ENCODE data around the gene TTC3.
"Not testable (repeated sequence)": the region's sequence is repeated elsewhere in the genome, so short reads cannot be mapped to it uniquely, and the experiment has no call there.

Gene TTC3

GRCh38 chr21:37199057-37199924 lies 126.2 kb downstream of the TTC3 start:
- no peak for DNase-seq (ENCODE audit: low read depth)

DNA sequence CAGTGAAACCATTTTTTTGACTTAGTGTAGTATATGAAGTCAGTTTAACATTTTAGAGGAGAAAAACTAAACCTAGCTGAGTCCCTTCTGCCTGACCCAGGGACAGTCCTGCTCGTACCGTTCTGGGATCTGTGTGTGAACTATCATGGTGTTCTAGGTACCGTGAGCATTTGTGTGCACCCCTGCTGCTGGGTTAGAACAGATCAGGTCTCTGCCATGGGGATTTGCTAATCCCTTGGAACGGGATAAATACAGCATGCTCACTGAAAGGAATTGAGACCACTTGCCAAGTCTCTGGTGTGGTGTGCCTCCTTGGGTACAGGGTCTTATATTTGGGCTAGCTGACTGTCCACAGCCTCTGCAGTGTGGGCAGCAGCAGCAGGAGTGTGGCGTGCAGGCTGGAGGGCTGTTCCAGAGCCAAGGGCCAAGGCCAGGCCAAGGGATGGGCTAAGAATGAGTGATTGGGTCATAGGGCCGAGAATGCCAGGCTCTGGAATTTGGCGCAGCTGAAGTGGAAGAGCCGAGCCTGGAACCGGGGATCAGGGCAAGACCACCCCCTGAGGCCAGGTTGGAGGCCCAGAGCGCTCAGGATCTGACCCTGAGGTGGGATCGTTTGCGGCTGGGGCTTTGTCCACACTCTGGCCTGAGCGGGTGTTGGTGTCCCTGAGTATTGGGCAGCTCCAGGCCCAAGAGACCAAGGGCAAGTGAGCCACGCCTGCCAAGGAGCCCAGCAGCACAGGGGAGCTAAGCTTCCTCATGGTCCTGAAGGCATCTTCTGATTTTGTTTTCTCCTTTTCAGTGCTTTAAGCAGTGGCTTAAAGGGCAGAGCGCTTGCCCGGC lies 127.8 kb downstream of the TTC3 start:
- DNase-seq (ENCODE audit: low read depth), result no peak

DNA sequence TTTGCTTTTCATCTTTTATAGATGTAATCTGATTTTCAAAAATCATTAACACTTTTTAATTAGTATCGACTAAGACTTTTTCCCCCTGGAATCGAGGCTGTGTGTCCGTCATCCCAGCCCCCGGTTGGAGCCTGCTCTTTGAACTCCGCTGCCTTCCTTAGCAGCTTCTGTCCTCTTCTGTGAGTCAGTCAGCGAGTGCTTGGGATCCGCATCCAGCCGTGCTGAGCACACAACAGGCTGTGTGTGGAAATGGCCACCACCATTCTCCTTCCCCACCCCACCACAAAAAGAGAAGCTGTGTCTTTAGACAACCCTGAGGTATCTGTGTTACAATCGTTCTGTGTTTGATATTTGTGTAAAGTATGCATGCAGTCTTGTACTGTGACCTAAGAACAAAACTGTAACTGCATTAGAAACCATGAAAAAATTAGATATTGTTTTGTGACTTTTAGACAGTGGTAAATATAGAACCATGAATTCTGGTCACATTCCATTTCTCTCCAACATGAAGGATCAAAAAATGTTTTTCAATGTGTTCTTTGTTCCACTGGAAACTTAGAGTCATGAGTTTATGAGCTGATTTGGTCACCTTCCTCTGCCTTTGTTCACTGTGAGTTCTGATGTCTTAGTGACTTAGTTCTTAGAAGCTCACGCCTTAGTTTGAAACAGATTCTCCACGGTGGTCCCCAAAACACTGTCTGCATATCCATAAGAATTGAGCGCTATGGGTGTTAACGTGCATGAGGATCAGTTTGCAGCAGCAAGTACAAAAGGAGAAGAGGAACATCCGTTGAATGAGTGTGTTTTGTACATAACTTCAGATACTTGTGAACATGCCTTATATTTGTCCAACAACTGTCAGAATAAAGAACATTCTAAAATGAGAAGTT lies 129.4 kb downstream of the TTC3 start:
- no peak for DNase-seq (ENCODE audit: low read depth)

- no peak for DNase-seq (ENCODE audit: low read depth)
Observed at GRCh38 chr21:37204580-37204979, 131.5 kb downstream of the TTC3 start.

DNA sequence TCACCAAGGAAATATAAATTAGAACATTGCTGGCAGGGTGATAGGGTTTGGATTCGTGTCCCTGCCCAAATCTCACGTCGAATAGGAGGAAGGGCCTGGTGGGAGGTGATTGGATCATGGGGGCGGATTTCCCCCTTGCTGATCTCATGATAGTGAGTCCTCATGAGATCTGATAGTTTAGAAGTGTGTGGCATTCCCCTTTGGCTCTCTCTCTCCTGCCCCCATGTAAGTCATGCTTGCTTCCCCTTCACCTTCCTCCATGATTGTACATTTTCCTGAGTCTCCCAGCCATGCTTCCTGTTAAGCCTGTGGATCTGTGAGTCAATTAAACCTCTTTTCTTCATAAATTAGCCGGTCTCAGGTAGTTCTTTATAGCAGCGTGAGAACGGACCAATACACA lies 133.4 kb downstream of the TTC3 start:
- DNase-seq (ENCODE audit: low read depth), result no peak

DNA sequence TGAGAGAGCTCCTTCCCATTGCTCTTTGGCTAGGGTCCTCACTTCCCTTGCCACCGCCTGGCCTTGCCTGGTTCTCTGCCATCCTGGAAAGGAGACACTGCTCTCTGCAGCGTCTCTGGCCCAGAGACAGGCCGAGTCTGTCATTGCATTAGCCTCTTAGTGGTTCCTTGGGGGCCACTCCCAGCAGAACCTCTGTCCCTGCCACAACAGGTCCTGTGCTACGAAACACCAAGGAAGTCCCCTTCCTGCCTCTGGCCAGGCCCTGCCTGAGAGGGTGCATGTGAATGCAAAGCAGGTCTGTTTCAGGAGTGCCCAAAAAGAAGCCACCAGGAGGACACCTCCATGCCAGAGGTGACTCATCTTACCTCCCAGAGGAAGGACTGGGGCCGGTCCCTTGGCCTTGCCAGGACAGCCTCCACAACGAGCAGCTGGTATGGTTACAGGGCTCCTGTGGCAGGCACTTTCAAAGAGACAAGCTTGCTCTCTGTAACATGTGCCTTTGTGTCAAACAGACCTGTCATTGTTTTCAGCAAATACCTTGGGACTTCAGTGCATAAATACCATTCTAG lies 134.5 kb downstream of the TTC3 start:
- DNase-seq (ENCODE audit: low read depth), result no peak

DNA sequence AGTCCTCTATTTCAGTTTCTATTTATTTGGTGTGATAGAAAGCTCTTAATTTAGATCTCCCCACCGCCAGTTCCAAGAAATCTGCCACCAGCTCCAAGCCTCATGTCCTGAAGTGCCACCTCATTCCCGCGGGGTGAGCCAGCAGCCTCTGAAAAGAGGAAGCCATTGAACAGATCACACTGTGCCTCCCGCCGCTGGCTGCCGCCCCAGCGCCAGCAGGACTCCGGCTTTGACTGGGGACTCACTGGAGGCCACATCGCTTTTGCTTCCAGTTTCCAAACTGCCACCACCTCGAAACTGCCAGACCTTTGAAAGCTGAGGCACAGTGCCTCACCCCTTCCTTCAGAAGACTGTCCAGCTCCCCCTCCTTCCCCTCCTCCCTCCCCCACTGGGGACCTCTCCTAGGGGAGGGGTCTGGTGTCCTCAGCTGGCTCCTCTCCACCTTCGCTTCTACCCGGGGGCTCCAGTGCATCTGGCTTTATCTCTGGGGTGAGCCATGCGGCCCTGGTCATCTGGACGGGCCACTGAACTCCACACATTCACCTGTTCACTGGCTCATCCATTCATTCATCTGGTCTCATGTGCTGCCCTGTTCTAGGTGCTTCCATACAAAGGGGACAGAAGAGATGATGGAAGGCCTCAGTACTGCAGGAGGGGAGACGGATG lies 135.1 kb downstream of the TTC3 start:
- DNase-seq (ENCODE audit: low read depth), result no peak

GRCh38 chr21:37208741-37209225 lies 135.7 kb downstream of the TTC3 start:
- DNase-seq (ENCODE audit: low read depth), result no peak

GRCh38 chr21:37210130-37210529 lies 137.1 kb downstream of the TTC3 start:
- no peak for DNase-seq (ENCODE audit: low read depth)

GRCh38 chr21:37210799-37211198 lies 137.7 kb downstream of the TTC3 start:
- DNase-seq (ENCODE audit: low read depth), result no peak

- no peak for DNase-seq (ENCODE audit: low read depth)
Observed at GRCh38 chr21:37214952-37215351, 141.9 kb downstream of the TTC3 start.

GRCh38 chr21:37219761-37220432 lies 146.8 kb downstream of the TTC3 start:
- no peak for DNase-seq (ENCODE audit: low read depth)

- no peak for DNase-seq (ENCODE audit: low read depth)
Observed at GRCh38 chr21:37220433-37220980, 147.5 kb downstream of the TTC3 start.

GRCh38 chr21:37220981-37221664 lies 148.1 kb downstream of the TTC3 start:
- peak; percentile 79 for DNase-seq (ENCODE audit: low read depth)

DNA sequence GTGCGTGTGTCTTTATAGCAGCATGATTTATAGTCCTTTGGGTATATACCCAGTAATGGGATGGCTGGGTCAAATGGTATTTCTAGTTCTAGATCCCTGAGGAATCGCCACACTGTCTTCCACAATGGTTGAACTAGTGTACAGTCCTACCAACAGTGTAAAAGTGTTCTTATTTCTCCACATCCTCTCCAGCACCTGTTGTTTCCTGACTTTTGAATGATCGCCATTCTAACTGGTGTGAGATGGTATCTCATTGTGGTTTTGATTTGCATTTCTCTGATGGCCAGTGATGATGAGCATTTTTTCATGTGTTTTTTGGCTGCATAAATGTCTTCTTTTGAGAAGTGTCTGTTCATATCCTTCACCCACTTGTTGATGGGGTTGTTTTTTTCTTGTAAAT lies 149.2 kb downstream of the TTC3 start:
- DNase-seq (ENCODE audit: low read depth), result not testable (repeated sequence)

- DNase-seq (ENCODE audit: low read depth), result no peak
Observed at GRCh38 chr21:37223804-37224345, 150.8 kb downstream of the TTC3 start.

DNA sequence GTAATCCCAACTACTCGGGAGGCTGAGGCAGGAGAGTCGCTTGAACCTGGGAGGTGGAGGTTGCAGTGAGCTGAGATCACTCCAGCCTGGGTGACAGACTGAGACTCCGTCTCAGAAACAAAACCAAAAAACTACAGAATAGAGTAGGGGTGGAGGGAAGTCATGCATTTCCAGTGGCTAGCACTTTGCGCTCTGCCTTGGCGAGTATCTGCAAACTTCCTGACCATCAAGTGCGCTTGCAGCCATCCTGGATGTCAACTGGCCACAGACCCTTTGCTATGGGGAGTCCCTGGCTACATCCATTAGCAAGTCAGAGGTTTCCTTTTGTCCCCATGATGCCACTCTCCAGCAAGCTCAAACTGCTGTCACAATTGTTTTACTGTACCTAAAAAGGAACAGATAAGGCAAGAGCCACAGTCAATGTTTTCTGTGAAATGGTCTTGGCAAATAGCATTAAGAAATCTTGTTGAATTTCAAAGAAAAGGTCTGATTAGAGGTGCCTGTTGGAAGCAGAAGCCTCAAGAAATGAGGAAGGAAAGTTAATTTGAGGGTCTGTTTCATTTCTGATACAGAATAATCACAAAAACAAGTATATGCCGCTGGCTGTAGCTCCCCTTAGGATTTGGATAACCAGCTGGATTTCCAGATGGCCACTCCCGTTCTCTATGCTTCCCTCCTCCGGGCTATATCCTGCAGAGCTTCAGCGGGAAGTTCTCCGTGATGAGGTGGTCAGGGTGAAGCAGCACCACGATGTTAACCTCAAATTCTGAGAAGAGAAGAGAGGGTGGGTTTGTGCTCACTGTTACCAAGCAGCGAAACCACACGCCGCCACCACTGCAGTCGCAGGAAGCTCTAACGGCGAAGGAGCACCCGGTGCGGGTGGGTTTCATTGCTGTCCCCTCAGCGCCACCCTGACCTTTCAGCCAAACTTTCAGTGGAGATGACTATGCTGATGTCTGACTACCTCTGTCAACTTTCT lies 152.1 kb downstream of the TTC3 start:
- DNase-seq (ENCODE audit: low read depth), result no peak
